Chondrocyte (in vitro differentiated cells): ENCODE data around the gene MYORG. TPM values are rescaled to one million over a fixed set of nuclear protein-coding genes. Genes with fewer than 3 reads are reported as not detected.
"Not testable (repeated sequence)": the region's sequence is repeated elsewhere in the genome, so short reads cannot be mapped to it uniquely, and the experiment has no call there.

Experiments
- DNase-seq: peaks from one replicate; pipeline ENCODE4 v3.0.0; 2021; ENCODE audit warnings: mixed read lengths, low spot score
- H3K27ac Mint-ChIP-seq: one replicate; pipeline ENCODE4 v1.8.0; 2021; ENCODE audit warnings: mild to moderate bottlenecking, moderate library complexity, mixed read lengths; ENCODE audit not compliant: unreplicated experiment
- H3K27me3 Mint-ChIP-seq: 2 replicates; pipeline ENCODE4 v1.8.0; 2021; ENCODE audit warnings: low read depth, mixed read lengths
- H3K36me3 Mint-ChIP-seq: 2 replicates; pipeline ENCODE4 v1.8.0; 2021; ENCODE audit warnings: low read depth, mixed read lengths
- H3K4me1 Mint-ChIP-seq: 2 replicates; pipeline ENCODE4 v1.8.0; 2021; ENCODE audit warnings: low read depth, mild to moderate bottlenecking, mixed read lengths
- H3K4me3 Mint-ChIP-seq: one replicate; pipeline ENCODE4 v1.8.0; 2021; ENCODE audit warnings: mild to moderate bottlenecking, moderate library complexity, mixed read lengths; ENCODE audit not compliant: unreplicated experiment
- H3K9me3 Mint-ChIP-seq: 2 replicates; pipeline ENCODE4 v1.8.0; 2021; ENCODE audit warnings: low read depth, mixed read lengths
- total RNA-seq: library from RNA; stranded (reverse); gene quantifications from 3 replicates; pipeline ENCODE4 v1.2.1, GENCODE V29; 2021
- TF ChIP-seq, protein P1 (sequence below): fragments of 200-600 bp; sonication (generic); IDR thresholded peaks from 2 replicates; pipeline ENCODE4 v1.5.0; 2021; ENCODE audit warnings: antibody characterized with exemption, mild to moderate bottlenecking, moderate library complexity

MYORG gene
- total RNA-seq, 1 donor from 2014 or later = 6.8 TPM

DNA sequence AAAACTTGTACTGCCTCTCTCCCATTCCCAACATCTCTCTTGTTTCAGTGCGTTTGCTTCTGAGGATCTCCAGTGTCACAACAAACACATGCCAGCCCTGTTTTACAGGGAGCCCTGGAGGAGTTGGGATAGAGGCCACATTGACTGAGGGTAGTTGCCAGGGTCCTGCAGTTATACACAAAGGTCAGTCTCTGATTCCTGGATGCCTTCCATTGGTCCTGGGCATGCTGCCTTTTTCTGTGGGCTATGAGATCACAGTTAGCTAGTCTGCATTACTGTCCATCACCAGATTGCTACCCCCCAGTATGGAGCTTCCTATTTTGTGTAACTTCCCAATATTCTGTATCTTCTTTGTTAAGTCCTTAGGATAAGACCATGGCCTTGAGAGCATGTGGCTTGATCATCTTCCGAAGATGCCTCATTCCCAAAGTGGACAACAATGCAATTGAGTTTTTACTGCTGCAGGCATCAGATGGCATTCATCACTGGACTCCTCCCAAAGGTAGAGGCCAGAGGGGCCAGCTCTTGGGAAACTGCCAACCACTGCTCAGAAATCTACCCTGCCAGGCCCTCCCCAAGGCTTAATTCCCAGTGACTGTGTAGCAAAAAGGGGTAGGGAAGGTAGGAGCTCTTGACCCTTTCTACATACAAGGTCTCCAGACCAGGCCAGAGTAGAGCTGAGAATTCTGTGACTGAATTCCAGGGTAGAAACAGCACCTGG, 37.9 kb downstream of the MYORG start:
- no peak overlapping the region for H3K4me3 Mint-ChIP-seq
- H3K27ac Mint-ChIP-seq = no peak overlapping the region
- H3K9me3 Mint-ChIP-seq = no peaks in the 10 kb centered on the region
- no peak for DNase-seq
- no peaks in the 10 kb centered on the region for H3K27me3 Mint-ChIP-seq
- H3K36me3 Mint-ChIP-seq = peaks cover 16% of the 10 kb centered on the region
- no peaks in the 10 kb centered on the region for H3K4me1 Mint-ChIP-seq
- TF ChIP-seq, protein P1, sequence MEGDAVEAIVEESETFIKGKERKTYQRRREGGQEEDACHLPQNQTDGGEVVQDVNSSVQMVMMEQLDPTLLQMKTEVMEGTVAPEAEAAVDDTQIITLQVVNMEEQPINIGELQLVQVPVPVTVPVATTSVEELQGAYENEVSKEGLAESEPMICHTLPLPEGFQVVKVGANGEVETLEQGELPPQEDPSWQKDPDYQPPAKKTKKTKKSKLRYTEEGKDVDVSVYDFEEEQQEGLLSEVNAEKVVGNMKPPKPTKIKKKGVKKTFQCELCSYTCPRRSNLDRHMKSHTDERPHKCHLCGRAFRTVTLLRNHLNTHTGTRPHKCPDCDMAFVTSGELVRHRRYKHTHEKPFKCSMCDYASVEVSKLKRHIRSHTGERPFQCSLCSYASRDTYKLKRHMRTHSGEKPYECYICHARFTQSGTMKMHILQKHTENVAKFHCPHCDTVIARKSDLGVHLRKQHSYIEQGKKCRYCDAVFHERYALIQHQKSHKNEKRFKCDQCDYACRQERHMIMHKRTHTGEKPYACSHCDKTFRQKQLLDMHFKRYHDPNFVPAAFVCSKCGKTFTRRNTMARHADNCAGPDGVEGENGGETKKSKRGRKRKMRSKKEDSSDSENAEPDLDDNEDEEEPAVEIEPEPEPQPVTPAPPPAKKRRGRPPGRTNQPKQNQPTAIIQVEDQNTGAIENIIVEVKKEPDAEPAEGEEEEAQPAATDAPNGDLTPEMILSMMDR = no peak

DNA sequence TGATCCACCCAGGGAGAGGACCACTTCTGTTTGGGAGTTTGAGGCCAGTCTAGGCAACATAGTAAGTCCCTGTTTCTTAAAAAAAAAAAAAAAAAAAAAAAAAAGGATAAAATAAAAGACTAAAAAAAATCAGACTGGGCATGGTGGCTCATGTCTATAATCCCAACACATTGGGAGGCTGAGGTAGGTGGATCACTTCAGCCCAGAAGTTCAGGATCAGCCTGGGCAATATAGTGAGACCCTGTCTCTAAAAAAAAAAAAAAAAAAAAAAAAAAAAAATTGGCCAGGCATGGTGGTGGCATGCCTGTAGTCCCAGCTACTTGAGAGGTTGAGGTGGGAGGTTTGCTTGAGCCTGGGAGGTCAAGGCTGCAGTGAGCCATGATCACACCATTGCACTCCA, 38.6 kb downstream of the MYORG start:
- not testable (repeated sequence) for H3K4me3 Mint-ChIP-seq, H3K4me1 Mint-ChIP-seq, H3K27me3 Mint-ChIP-seq, H3K9me3 Mint-ChIP-seq, DNase-seq, H3K27ac Mint-ChIP-seq
- peaks cover 11% of the 10 kb centered on the region for H3K36me3 Mint-ChIP-seq

DNA sequence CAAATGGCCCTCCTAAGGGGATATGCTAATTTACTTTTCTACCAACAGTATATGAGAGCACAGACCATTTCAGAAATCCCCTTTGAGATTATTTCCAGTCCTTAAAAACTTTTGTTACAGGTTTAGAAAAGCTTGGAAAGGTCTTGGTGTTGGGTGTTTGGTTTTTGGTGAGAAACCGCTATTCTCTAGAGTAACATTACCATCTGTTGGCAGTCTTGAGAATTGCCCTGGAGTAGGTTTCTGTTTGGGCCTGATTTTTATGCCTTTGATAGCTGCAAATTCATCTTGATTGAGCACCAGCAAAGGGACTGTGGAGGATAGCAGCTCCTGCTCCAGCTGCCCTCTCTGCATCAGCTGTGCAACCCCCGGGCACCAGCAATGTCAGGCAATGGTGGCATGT, 39.3 kb downstream of the MYORG start:
- DNase-seq = no peak
- Mint-ChIP-seq H3K9me3 (no peaks in the 10 kb centered on the region), H3K27me3 (no peaks in the 10 kb centered on the region), H3K27ac (no peak overlapping the region), H3K4me3 (no peak overlapping the region), H3K36me3 (peaks cover 11% of the 10 kb centered on the region), H3K4me1 (no peaks in the 10 kb centered on the region)
- TF ChIP-seq, protein P1 = peak; percentile 56

- H3K27me3 Mint-ChIP-seq = no peaks in the 10 kb centered on the region
- no peak overlapping the region for H3K4me3 Mint-ChIP-seq
These were observed 41.3 kb downstream of the MYORG start for GRCh38 chr9:34335376-34335775.

DNA sequence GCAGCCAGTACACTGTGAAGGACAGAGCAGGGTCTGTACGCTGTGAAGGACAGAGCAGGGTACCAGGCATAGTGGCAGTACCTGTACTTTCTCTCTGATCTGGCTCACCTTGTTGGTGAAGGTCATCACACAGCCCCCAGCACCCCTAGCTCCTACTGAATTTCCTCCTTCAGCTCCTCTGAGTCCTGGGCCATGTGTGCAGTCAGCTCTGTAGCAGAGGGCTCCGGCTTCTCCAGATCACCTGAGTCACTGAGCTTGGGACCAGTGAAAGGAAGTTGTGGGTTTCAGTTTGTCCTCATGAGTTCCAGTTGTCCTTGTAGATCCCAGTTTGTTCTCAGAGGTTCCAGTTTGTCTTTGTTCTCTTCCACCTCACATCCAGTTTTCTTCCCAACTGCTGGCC, 41.8 kb downstream of the MYORG start:
- no peak for DNase-seq
- Mint-ChIP-seq H3K4me1 (peaks cover 9% of the 10 kb centered on the region), H3K27ac (no peak overlapping the region), H3K4me3 (no peak overlapping the region), H3K27me3 (no peaks in the 10 kb centered on the region), H3K36me3 (peaks cover 1% of the 10 kb centered on the region), H3K9me3 (no peaks in the 10 kb centered on the region)
- TF ChIP-seq, protein P1 = no peak

More at GRCh38 chr9:34335376-34335775, 41.3 kb downstream of the MYORG start:
- no peaks in the 10 kb centered on the region for H3K9me3 Mint-ChIP-seq
- no peak overlapping the region for H3K27ac Mint-ChIP-seq
- TF ChIP-seq, protein P1 = no peak
- H3K4me1 Mint-ChIP-seq = peaks cover 5% of the 10 kb centered on the region
- peaks cover 5% of the 10 kb centered on the region for H3K36me3 Mint-ChIP-seq
- no peak for DNase-seq

GRCh38 chr9:34334337-34334824, 42.3 kb downstream of the MYORG start:
- DNase-seq = no peak
- TF ChIP-seq, protein P1 = no peak
- H3K4me1 Mint-ChIP-seq = peaks cover 12% of the 10 kb centered on the region
- no peaks in the 10 kb centered on the region for H3K27me3 Mint-ChIP-seq
- no peaks in the 10 kb centered on the region for H3K9me3 Mint-ChIP-seq
- H3K36me3 Mint-ChIP-seq = no peaks in the 10 kb centered on the region
- H3K27ac Mint-ChIP-seq = no peak overlapping the region
- no peak overlapping the region for H3K4me3 Mint-ChIP-seq
